ENCODE results near the gene HPS1.

DNA sequence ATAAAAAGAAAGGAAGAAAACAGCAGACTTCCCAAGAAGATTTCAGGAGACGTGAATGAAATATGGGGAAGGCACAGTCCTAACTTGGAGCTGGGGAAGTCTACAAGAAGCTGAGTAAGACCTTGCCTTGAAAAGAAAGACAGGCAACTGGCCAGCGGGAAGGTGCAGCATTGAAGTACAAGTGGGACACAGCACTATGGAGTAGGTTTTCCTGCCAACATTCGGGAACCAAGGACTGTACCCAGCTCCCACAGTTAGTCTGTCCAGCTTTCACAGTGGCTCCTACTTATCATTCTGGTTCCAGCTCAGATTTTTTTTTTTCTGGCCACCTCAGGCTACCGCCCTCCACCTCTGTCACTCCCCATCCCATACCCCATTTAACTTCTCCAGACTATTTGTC lies 10.0 kb downstream of the HPS1 start:
- TF ChIP-seq FOS (IDR thresholded peaks at IDR 0.05; ENCODE audit: low read depth, low read length), result no peak
- TF ChIP-seq, protein P1, sequence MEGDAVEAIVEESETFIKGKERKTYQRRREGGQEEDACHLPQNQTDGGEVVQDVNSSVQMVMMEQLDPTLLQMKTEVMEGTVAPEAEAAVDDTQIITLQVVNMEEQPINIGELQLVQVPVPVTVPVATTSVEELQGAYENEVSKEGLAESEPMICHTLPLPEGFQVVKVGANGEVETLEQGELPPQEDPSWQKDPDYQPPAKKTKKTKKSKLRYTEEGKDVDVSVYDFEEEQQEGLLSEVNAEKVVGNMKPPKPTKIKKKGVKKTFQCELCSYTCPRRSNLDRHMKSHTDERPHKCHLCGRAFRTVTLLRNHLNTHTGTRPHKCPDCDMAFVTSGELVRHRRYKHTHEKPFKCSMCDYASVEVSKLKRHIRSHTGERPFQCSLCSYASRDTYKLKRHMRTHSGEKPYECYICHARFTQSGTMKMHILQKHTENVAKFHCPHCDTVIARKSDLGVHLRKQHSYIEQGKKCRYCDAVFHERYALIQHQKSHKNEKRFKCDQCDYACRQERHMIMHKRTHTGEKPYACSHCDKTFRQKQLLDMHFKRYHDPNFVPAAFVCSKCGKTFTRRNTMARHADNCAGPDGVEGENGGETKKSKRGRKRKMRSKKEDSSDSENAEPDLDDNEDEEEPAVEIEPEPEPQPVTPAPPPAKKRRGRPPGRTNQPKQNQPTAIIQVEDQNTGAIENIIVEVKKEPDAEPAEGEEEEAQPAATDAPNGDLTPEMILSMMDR (conservative IDR thresholded peaks at IDR 0.05; ENCODE audit: low read depth, low read length), result no peak
- no peak for TF ChIP-seq CEBPB (IDR thresholded peaks at IDR 0.05; ENCODE audit: low read depth, low read length)
- no peak for TF ChIP-seq POLR2A (IDR thresholded peaks at IDR 0.05; ENCODE audit: low read depth, low read length)
- TF ChIP-seq MXI1 (IDR thresholded peaks at IDR 0.05; ENCODE audit: borderline replicate concordance, low read depth, low read length), result no peak
- TF ChIP-seq, protein P2, sequence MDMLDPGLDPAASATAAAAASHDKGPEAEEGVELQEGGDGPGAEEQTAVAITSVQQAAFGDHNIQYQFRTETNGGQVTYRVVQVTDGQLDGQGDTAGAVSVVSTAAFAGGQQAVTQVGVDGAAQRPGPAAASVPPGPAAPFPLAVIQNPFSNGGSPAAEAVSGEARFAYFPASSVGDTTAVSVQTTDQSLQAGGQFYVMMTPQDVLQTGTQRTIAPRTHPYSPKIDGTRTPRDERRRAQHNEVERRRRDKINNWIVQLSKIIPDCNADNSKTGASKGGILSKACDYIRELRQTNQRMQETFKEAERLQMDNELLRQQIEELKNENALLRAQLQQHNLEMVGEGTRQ (IDR thresholded peaks at IDR 0.05; ENCODE audit: low read depth, low read length), result no peak
- TF ChIP-seq RCOR1 (IDR thresholded peaks at IDR 0.05; ENCODE audit: insufficient replicate concordance, low read length), result no peak
- TF ChIP-seq RAD21 (IDR thresholded peaks at IDR 0.05; ENCODE audit: low read length), result no peak

Data from IMR-90 (cell line).